ENCODE measurements around the gene XYLT1.
A peak's percentile ranks its signal among the peaks of the same experiment; 100 is the strongest.

The XYLT1 gene

GRCh38 chr16:17357307-17358062 lies 113.3 kb downstream of the XYLT1 start:
- DNase-seq (ENCODE audit: low read depth in 1 of 2, low spot score in 1 of 2) = no peak
- TF ChIP-seq JUND (IDR thresholded peaks at IDR 0.05; ENCODE audit: low read depth) = no peak
- in situ Hi-C loops (cut with HindIII; ENCODE audit: low pct_unique_long_range_greater_than_20kb, low sequenced_read_pairs) = no loop called here

GRCh38 chr16:17356243-17356933 lies 114.4 kb downstream of the XYLT1 start:
- no peak for TF ChIP-seq JUND (IDR thresholded peaks at IDR 0.05; ENCODE audit: low read depth)
- in situ Hi-C loops (cut with HindIII; ENCODE audit: low pct_unique_long_range_greater_than_20kb, low sequenced_read_pairs) = no loop called here
- DNase-seq (ENCODE audit: low read depth in 1 of 2, low spot score in 1 of 2) = no peak

- no peak for TF ChIP-seq JUND (IDR thresholded peaks at IDR 0.05; ENCODE audit: low read depth)
- DNase-seq (ENCODE audit: low read depth in 1 of 2, low spot score in 1 of 2) = no peak
- in situ Hi-C loops (cut with HindIII; ENCODE audit: low pct_unique_long_range_greater_than_20kb, low sequenced_read_pairs) = no loop called here
Observed at GRCh38 chr16:17354685-17355084, 116.1 kb downstream of the XYLT1 start.

GRCh38 chr16:17354141-17354601 lies 116.6 kb downstream of the XYLT1 start:
- DNase-seq (ENCODE audit: low read depth in 1 of 2, low spot score in 1 of 2) = no peak
- in situ Hi-C loops (cut with HindIII; ENCODE audit: low pct_unique_long_range_greater_than_20kb, low sequenced_read_pairs) = no loop called here
- TF ChIP-seq JUND (IDR thresholded peaks at IDR 0.05; ENCODE audit: low read depth) = no peak

GRCh38 chr16:17353561-17353960 lies 117.2 kb downstream of the XYLT1 start:
- in situ Hi-C loops (cut with HindIII; ENCODE audit: low pct_unique_long_range_greater_than_20kb, low sequenced_read_pairs) = no loop called here
- DNase-seq (ENCODE audit: low read depth in 1 of 2, low spot score in 1 of 2) = no peak
- no peak for TF ChIP-seq JUND (IDR thresholded peaks at IDR 0.05; ENCODE audit: low read depth)

- in situ Hi-C loops (cut with HindIII; ENCODE audit: low pct_unique_long_range_greater_than_20kb, low sequenced_read_pairs) = no loop called here
- DNase-seq (ENCODE audit: low read depth in 1 of 2, low spot score in 1 of 2) = peak in 1 of 2 experiments; percentile 69
- no peak for TF ChIP-seq JUND (IDR thresholded peaks at IDR 0.05; ENCODE audit: low read depth)
Observed at GRCh38 chr16:17351441-17352035, 119.2 kb downstream of the XYLT1 start.

- in situ Hi-C loops (cut with HindIII; ENCODE audit: low pct_unique_long_range_greater_than_20kb, low sequenced_read_pairs) = no loop called here
- TF ChIP-seq JUND (IDR thresholded peaks at IDR 0.05; ENCODE audit: low read depth) = no peak
- no peak for DNase-seq (ENCODE audit: low read depth in 1 of 2, low spot score in 1 of 2)
Observed at GRCh38 chr16:17350207-17350606, 120.6 kb downstream of the XYLT1 start.

- in situ Hi-C loops (cut with HindIII; ENCODE audit: low pct_unique_long_range_greater_than_20kb, low sequenced_read_pairs) = no loop called here
Observed at GRCh38 chr16:17348826-17349225, 121.9 kb downstream of the XYLT1 start.

GRCh38 chr16:17348042-17348783 lies 122.5 kb downstream of the XYLT1 start:
- no peak for DNase-seq (ENCODE audit: low read depth in 1 of 2, low spot score in 1 of 2)
- in situ Hi-C loops (cut with HindIII; ENCODE audit: low pct_unique_long_range_greater_than_20kb, low sequenced_read_pairs) = no loop called here
- no peak for TF ChIP-seq JUND (IDR thresholded peaks at IDR 0.05; ENCODE audit: low read depth)

More at GRCh38 chr16:17348826-17349225, 121.9 kb downstream of the XYLT1 start:
- DNase-seq (ENCODE audit: low read depth in 1 of 2, low spot score in 1 of 2) = no peak
- no peak for TF ChIP-seq JUND (IDR thresholded peaks at IDR 0.05; ENCODE audit: low read depth)

- in situ Hi-C loops (cut with HindIII; ENCODE audit: low pct_unique_long_range_greater_than_20kb, low sequenced_read_pairs) = no loop called here
- TF ChIP-seq JUND (IDR thresholded peaks at IDR 0.05; ENCODE audit: low read depth) = no peak
Observed at GRCh38 chr16:17347624-17348023, 123.1 kb downstream of the XYLT1 start.

GRCh38 chr16:17346621-17347569 lies 123.9 kb downstream of the XYLT1 start:
- in situ Hi-C loops (cut with HindIII; ENCODE audit: low pct_unique_long_range_greater_than_20kb, low sequenced_read_pairs) = no loop called here
- TF ChIP-seq JUND (IDR thresholded peaks at IDR 0.05; ENCODE audit: low read depth) = no peak
- no peak for DNase-seq (ENCODE audit: low read depth in 1 of 2, low spot score in 1 of 2)

More at GRCh38 chr16:17347624-17348023, 123.1 kb downstream of the XYLT1 start:
- no peak for DNase-seq (ENCODE audit: low read depth in 1 of 2, low spot score in 1 of 2)
